Kidney tubule cell (primary cell): ENCODE data around the gene NCBP3.
"Not testable (repeated sequence)": the region's sequence is repeated elsewhere in the genome, so short reads cannot be mapped to it uniquely, and the experiment has no call there.

Experiments
- DNase-seq: peaks from one replicate; pipeline ENCODE4 v3.0.0-alpha.2; 2018; ENCODE audit warnings: low spot score

The NCBP3 gene

GRCh38 chr17:3785323-3785722 lies 60.7 kb downstream of the NCBP3 start:
- not testable (repeated sequence) for DNase-seq

- DNase-seq, result no peak
These were observed 63.3 kb downstream of the NCBP3 start for GRCh38 chr17:3782751-3783150.

- no peak for DNase-seq
These were observed 65.1 kb downstream of the NCBP3 start for GRCh38 chr17:3780986-3781385.

- DNase-seq, result no peak
These were observed 68.5 kb downstream of the NCBP3 start for GRCh38 chr17:3777366-3778120.

GRCh38 chr17:3773966-3774365 lies 72.1 kb downstream of the NCBP3 start:
- DNase-seq, result no peak

GRCh38 chr17:3773511-3773910 lies 72.5 kb downstream of the NCBP3 start:
- peak; percentile 37 for DNase-seq

- DNase-seq, result no peak
These were observed 73.3 kb downstream of the NCBP3 start for GRCh38 chr17:3772764-3773163.

- DNase-seq, result no peak
These were observed 74.9 kb downstream of the NCBP3 start for GRCh38 chr17:3771140-3771539.

- no peak for DNase-seq
These were observed 75.6 kb downstream of the NCBP3 start for GRCh38 chr17:3770466-3770865.

GRCh38 chr17:3768769-3769168 lies 77.3 kb downstream of the NCBP3 start:
- no peak for DNase-seq

- no peak for DNase-seq
These were observed 77.7 kb downstream of the NCBP3 start for GRCh38 chr17:3768341-3768740.

- DNase-seq, result no peak
These were observed 79.3 kb downstream of the NCBP3 start for GRCh38 chr17:3766779-3767178.

GRCh38 chr17:3765981-3766380 lies 80.1 kb downstream of the NCBP3 start:
- no peak for DNase-seq

- no peak for DNase-seq
These were observed 82.3 kb downstream of the NCBP3 start for GRCh38 chr17:3763777-3764170.

- DNase-seq, result no peak
These were observed 82.9 kb downstream of the NCBP3 start for GRCh38 chr17:3762922-3763776.

- no peak for DNase-seq
These were observed 84.1 kb downstream of the NCBP3 start for GRCh38 chr17:3761918-3762380.

- no peak for DNase-seq
These were observed 84.8 kb downstream of the NCBP3 start for GRCh38 chr17:3761036-3761917.

GRCh38 chr17:3759597-3760216 lies 86.3 kb downstream of the NCBP3 start:
- no peak for DNase-seq

- DNase-seq, result peak; percentile 9
These were observed 90.6 kb downstream of the NCBP3 start for GRCh38 chr17:3755335-3756030.

GRCh38 chr17:3754458-3755334 lies 91.3 kb downstream of the NCBP3 start:
- DNase-seq, result peak; percentile 89
